Testis (tissue), 2 donors: ENCODE measurements around the gene NR3C1.

Experiments used
- POLR2A ChIP-seq: fragments of 450-650 bp; IDR thresholded peaks from one replicate; pipeline ENCODE4 v1.6.1; 2017; ENCODE audit warnings: antibody characterized with exemption, mild to moderate bottlenecking, moderate library complexity
- TF ChIP-seq, protein P1 (sequence below), 3 experiments: fragments of 450-650 bp in 2 of 3; fragments of 200-600 bp in 1 of 3; sonication (generic) in 1 of 3; IDR thresholded peaks; one replicate each; pipeline ENCODE4 v1.5.1; 2016 to 2019; ENCODE audit warnings: antibody characterized with exemption in 3 of 3, mild to moderate bottlenecking in 2 of 3, moderate library complexity in 1 of 3

- TF ChIP-seq, protein P1, sequence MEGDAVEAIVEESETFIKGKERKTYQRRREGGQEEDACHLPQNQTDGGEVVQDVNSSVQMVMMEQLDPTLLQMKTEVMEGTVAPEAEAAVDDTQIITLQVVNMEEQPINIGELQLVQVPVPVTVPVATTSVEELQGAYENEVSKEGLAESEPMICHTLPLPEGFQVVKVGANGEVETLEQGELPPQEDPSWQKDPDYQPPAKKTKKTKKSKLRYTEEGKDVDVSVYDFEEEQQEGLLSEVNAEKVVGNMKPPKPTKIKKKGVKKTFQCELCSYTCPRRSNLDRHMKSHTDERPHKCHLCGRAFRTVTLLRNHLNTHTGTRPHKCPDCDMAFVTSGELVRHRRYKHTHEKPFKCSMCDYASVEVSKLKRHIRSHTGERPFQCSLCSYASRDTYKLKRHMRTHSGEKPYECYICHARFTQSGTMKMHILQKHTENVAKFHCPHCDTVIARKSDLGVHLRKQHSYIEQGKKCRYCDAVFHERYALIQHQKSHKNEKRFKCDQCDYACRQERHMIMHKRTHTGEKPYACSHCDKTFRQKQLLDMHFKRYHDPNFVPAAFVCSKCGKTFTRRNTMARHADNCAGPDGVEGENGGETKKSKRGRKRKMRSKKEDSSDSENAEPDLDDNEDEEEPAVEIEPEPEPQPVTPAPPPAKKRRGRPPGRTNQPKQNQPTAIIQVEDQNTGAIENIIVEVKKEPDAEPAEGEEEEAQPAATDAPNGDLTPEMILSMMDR (IDR thresholded peaks at IDR 0.05), result no peak
- TF ChIP-seq POLR2A, result no peak
Measured at GRCh38 chr5:143416411-143416810, 12.9 kb upstream of the NR3C1 start.
